Astrocyte of the cerebellum (primary cell): Measurements from ENCODE around the gene SIPA1L3.

Experiments
- DNase-seq: peaks from one replicate; pipeline ENCODE4 v3.0.0-alpha.2; 2011; ENCODE audit warnings: low read depth
- H3K4me3 ChIP-seq: 2 replicates; pipeline ENCODE4 v1.5.1; 2011; ENCODE audit warnings: mild to moderate bottlenecking, low read depth, low read length, moderate library complexity
- in situ Hi-C: cut with HindIII; loops from 2 replicates; pipeline ENCODE4 v1.10.0; 2017; ENCODE audit warnings: low sequenced_read_pairs
- TF ChIP-seq, protein P1 (sequence below): IDR thresholded peaks from 2 replicates; pipeline ENCODE4 v1.5.1; 2012; ENCODE audit warnings: low read length, low read depth, moderate library complexity, mild to moderate bottlenecking; ENCODE audit errors: missing control alignments

SIPA1L3 gene

DNA sequence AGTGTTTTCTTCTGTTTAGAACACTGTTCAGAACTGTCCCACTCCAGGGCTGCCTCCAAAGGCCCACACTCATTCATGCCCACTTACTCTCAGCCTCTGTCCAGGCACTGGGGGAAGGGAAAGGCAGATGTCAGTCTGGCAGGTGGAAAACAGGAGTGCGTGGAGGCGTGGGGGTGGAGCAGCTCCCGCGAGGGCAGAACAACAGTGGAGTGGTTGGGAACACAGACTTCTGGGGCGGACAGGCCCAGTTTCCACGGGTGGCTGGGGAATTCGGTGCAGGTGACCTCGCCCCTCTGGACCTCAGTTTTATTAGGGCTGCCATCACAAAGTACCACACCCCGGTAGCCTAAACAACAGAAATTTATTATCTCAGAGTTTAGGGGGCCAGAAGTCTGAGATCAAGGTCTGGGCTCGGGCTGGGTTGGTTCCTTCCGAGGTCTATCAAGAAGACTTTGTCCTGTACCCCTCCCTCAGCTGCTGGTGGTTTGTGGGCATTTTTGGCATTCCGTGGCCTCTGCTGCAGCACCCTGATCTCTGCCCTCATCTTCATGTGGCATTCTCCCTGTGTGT is 59.7 kb downstream of the SIPA1L3 start:
- TF ChIP-seq, protein P1, sequence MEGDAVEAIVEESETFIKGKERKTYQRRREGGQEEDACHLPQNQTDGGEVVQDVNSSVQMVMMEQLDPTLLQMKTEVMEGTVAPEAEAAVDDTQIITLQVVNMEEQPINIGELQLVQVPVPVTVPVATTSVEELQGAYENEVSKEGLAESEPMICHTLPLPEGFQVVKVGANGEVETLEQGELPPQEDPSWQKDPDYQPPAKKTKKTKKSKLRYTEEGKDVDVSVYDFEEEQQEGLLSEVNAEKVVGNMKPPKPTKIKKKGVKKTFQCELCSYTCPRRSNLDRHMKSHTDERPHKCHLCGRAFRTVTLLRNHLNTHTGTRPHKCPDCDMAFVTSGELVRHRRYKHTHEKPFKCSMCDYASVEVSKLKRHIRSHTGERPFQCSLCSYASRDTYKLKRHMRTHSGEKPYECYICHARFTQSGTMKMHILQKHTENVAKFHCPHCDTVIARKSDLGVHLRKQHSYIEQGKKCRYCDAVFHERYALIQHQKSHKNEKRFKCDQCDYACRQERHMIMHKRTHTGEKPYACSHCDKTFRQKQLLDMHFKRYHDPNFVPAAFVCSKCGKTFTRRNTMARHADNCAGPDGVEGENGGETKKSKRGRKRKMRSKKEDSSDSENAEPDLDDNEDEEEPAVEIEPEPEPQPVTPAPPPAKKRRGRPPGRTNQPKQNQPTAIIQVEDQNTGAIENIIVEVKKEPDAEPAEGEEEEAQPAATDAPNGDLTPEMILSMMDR = no peak
- in situ Hi-C loops = loop anchor here (10.0 kb wide), 1 partner anchor 178 kb away; no protein-coding TSS in a partner anchor
- H3K4me3 ChIP-seq = no peak overlapping the region
- DNase-seq = no peak

DNA sequence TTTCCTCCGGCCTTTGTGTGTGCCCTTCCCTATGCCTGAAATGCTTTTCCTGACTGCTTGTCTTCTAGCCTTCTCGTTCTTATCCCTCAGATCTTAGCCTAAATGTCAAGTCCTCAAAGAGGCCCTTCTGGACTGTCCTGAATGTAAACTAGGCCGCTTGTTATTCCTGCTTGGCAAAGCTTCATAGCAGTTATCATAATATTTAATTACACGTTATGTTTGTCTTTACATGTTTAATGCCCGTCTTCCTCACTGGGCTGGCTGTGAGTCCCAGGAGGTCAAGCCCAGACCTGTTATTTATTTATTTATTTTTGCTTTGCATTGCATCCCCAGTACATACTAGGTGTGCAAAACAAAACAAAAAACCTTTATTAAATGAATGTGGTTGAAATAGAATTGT is 62.7 kb downstream of the SIPA1L3 start:
- DNase-seq = no peak
- TF ChIP-seq, protein P1 = no peak
- in situ Hi-C loops = loop anchor here (10.0 kb wide), 1 partner anchor 175 kb away; no protein-coding TSS in a partner anchor
- H3K4me3 ChIP-seq = no peak overlapping the region

DNA sequence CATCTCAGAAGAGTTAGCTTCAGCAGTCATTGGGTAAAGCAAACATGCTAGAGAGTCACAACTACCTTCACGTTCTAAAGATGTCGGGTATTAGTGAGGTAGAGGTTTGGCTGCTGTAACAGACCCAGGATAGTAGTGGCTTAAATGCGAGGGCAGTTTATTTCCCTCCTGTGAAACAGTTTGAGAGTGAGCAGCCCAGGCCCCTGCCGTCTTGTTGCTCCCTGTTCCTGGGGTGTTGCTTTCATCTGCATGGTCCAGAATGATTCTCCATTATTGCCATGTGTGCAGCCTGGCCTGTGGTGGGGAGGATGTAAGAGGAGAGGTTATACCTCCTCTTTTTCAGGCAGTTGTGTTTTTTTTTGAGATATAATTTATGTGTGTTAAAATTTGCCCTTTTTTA is 63.7 kb downstream of the SIPA1L3 start:
- in situ Hi-C loops = no loop called here

DNA sequence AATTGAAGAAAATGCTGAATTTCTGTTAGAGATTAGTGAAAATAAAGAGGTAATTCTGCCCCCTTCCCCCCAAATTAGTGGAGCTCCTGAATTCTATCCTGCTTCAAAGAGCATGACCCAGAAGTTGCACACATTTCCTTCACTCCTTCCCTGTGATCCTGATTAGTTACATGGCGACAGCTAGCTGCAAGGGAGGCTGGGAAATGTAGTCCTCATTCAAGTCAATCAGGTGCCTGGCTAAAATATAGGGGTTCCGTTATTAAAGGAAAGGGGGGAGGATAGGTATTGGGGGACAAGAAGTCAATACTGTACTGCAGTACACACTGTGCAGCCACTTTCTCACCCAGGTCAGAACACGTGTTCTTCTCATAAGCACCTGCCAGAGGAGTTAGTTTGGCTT is 65.8 kb downstream of the SIPA1L3 start:
- in situ Hi-C loops = no loop called here
- no peak for DNase-seq
- TF ChIP-seq, protein P1 = no peak
- no peak overlapping the region for H3K4me3 ChIP-seq

More for the DNA sequence above, 63.7 kb downstream of the SIPA1L3 start:
- DNase-seq = no peak
- H3K4me3 ChIP-seq = no peak overlapping the region
- TF ChIP-seq, protein P1 = no peak

DNA sequence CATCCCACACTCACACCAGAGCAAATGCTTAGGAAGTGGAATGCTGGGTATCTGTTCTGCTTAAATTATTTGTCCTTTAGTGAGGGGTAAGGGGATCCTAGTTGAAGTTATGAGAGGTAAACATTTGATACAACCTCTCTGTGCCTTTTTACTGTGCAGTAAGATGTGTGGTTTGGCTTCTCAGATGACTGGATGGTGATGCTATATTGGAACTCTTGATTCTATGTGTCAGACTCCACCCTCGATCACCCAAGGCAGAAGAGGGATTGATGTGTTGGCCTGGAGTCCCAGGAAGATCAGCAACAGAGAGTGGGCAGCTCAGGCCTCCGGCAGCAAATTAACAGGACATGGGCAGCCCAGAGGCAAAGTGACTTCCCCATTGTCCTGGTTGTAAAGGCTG is 66.7 kb downstream of the SIPA1L3 start:
- in situ Hi-C loops = no loop called here

DNA sequence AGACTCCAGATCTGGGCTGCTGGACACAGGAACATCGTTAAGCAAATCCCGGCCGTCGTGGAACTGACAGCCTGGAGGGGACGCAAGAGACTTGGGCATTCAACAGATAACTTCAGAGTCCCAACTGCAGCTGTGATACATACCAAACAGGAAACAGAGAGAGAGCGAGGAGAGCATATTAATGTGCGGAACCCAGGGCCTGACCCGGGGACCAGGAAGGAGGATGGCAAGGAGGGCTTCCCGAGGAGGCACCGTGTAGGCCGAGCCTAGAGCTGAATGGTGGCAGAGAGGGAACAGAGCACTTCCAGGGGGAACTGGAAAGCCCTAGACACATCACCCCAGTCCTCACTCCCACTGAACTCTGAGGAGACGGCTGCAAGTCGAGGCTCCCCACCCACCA is 68.1 kb downstream of the SIPA1L3 start:
- in situ Hi-C loops = no loop called here
- TF ChIP-seq, protein P1 = no peak
- H3K4me3 ChIP-seq = no peak overlapping the region
- DNase-seq = no peak

More for the DNA sequence above, 66.7 kb downstream of the SIPA1L3 start:
- DNase-seq = no peak
- no peak overlapping the region for H3K4me3 ChIP-seq
- TF ChIP-seq, protein P1 = no peak
